HG03095 (cell line): ENCODE data around the gene NEK11.
A peak's percentile ranks its signal among the peaks of the same experiment; 100 is the strongest.

ENCODE experiments used
- ATAC-seq: cut with Tn5 transposase; IDR thresholded peaks from one replicate; pipeline ENCODE4 v1.9.1; 2021; ENCODE audit warnings: moderate library complexity; ENCODE audit not compliant: unreplicated experiment

NEK11 gene

DNA sequence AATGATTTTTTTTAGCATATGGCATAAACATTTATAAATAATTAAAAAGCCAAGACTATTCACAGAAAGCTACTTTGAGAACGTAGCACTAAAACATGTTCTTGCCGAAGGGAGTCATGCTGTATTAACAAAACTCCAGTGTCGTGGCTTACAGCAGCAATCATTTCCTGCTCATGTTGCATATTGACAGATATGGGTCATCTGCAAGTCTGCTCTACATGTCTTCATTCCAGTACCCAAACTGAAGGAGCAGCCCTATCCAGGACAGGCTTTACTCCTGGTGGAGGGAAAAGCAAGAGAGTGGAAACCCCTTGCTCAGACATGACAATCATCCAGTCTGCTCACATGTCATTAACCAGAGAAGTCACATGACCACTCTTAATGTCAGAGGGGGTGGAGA is 87.6 kb downstream of the NEK11 start:
- no peak for ATAC-seq

DNA sequence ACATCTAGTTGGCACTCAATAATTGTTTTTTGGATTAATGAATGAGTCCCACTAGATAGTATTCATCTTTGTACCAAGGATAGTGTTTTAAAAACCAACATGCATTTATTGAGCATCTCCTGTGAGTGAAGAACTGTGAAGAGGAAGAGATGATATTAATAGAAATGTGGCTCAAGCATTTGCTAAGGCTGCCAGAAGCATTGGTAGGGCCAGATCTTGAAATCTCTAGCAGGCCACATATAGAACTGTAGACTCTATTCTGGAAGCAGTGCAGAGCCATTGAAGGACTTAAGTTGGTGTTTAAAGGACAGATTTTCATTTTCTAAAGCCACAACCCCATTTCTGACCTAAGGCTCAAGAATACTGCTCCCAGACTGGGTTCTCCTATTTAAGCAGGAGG is 99.0 kb downstream of the NEK11 start:
- no peak for ATAC-seq

DNA sequence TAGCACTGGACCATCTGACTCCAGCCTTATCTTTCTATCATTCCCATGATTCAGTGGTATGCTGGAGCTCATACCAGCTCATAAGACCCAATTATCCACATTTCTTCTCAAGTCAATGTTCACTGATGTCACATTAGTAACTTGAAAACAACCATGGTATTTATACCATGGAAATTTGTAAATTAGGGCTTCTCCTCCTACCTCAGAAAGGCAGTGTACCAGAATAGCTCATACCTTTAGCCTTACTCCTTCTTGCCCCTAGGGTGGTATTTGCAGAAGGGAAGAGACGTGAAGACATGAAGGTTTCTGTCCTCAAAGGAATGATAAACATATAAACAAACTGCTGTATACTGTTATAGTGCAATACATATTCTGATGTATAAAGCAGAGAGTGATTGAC is 114.2 kb downstream of the NEK11 start:
- ATAC-seq, result no peak

DNA sequence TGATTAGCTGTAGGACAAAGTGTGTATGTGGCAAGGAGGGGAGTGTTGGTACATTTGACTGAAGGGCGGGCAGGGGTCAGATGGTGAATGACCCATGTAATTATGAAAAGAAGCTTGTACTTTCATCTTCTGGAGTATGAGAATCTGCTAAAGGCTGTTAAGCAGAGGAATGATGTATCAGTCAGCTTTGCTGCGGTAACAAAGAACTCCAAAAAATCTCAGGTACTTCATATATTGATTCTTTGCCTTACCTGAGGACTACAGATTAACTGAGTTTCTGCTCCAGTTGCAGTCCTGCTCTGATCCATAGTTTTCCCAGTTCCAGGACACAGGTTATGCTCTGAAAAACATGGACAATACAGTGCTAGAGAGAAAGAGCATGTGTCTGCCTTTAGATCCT is 115.1 kb downstream of the NEK11 start:
- no peak for ATAC-seq

DNA sequence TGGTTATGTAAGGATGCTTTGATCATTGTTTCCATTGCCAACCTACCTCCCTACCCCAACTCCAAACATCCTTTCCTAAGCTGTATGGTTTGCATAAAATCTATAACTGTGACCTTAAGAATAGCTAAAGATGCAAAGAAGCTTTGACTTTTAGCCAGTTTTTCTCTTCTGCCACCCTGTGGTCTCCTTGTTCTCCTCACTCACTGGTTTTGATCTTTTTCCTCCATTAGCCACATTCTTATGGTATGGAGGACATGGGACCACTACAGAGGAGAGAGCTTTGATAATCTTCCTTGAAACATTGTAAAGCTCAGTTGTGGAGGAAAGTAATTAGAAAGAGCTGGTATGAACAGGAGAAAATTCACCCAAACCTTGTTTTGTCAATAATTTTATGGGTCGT is 115.9 kb downstream of the NEK11 start:
- no peak for ATAC-seq

DNA sequence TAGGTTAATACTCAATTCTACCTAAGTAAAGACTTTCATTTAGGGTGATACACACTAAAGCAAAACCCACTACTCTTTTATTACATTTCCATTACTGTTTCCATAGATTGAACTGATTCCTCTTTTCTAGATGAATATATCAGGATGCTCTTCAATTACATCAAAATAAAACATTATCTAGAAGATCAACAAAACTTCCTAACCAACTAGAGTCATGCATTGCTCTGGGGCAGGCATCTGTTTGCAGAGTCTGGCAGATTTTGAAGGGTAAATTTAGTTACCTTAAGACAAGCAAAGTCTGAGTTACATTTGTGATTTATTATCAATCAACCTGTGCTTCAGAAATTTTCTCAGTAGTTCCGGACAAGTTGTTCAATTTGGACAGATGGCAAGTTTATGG is 117.1 kb downstream of the NEK11 start:
- no peak for ATAC-seq

DNA sequence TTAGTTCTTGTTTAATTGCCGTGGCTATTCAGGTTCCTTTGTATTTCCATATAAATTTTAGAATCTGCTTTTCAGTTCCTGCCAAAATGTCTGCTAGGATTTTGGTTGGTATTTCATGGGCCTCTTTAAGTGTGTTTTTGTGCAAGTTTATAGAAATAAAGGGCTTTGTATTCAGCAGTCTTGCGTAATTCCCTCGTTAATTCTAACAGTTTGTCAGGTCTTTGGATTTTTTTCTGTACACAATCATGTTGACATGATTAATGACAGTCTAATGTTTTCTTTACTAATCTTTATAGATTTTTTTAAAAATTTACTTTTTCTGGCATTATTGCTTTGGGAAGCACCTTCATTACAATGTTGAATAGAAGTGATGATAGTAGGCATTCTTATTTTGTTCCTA is 120.9 kb downstream of the NEK11 start:
- no peak for ATAC-seq

DNA sequence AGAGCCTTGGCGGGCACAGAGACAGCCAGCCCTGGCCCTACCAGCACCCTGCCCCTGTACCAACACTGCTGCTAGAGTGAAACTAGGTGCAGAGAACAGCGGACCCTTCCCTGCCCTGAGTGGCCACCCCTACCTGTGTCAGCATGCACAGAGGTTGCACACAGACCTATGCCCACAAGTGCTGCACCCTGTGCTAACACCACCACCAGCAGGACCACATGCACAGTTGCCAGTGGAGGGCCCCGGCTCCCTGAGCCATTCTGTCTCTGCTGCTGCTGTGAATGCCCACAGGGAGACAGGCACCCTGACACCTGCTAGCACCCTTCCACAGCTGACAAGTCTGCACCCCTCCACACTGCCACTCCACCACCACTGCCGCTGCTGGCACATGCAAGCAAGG is 131.8 kb downstream of the NEK11 start:
- ATAC-seq, result no peak

DNA sequence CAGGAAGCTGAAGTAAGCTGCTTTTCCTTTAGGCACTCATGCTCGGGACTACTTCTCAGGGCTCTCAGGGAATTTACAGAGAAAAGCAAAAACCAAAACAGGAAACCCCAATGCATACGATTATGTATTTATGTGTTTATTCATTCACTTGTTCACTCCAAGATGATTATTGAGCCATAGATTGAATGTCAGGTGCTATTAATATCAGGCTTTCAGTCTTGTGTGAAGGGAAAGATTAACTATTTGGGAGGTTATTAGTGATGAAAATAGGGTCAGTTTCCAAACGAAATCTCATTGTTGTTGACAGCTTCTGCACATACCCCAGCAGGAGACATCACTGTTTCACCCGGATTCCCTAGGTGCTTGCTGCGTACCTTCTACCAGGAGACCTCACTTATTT is 135.8 kb downstream of the NEK11 start:
- no peak for ATAC-seq

DNA sequence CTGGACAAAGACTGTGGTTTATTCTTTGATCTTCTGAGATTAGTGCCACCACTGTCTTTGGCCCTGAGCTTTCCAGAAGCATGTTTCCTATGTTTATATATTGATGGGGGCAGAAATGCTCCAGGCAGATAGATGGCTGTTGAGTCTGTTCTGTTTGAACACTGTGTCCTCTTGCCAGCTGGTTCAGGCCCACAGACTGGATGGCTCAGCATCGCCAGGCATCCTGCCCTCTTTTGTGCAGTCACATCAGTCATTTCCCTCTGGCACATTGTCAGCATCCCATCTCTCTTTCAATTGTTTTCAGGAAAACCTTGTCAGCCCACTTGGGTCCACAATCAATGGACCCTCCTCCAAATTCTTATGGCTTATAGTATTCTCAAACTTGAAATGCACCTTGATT is 141.2 kb downstream of the NEK11 start:
- no peak for ATAC-seq

DNA sequence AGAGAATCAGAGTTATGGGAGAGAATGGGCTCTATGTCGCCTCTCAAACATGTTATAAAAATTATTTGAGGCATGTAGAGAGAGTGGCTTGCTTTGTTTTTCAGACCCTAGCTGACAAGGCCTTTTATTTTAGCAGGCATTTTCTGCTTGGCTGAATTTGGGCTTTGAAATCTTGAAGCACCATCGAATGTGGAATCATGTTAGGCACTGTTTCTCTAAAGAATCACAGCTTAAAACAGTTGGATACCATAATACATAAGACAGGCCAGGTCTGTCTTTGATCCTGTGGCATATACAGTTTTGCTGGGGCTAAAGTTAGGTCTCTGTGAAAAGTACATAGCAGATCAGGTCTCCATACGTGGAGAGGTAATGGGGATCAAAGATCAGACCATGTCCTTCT is 142.7 kb downstream of the NEK11 start:
- ATAC-seq, result no peak

DNA sequence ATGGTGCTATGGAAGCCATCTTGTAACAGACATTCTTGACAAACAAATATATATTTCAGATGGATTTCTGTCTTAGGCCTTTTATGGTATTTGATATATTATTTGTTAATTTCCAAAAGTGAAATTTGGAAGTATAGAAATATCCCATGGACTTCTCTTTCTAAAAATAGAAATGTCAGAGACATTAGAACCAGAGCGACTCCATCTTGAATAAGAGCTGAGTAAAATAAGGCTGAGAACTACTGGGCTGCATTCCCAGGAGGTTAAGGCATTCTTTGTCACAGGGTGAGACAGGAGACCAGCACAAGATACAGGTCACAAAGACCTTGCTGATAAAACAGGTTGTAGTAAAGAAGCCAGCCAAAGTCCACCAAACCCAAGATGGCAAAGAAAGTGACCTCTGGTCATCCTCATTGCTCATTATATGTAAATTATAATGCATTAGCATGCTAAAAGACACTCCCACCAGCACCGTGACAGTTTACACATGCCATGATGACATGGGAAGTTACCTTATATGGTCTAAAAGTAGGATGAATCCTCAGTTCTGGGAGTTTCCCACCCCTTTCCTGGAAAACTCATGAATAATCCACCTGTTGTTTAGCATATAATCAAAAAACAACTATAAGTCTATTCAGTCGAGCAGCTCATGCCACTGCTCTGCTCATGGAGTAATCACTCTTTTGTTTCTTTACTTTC is 146.0 kb downstream of the NEK11 start:
- no peak for ATAC-seq

DNA sequence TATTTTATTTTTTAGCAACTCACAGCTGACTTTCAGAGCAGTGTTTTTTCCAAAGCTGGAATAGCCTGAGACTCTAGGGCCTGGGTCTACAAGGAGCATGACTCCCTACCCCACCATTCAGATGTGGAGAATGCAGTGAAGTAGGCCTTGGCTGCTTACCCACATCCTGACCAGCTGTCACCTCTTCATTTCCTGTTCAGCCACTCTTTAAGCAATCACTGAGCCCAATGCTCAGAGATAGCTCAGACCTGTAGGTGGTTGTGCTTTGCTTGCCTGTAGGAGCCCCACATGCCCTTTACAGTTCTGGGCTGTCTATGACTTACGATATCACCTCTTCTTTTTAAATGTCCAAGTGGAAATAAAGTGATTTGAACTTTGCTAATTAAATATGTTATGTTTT is 148.1 kb downstream of the NEK11 start:
- peak; percentile 96 for ATAC-seq

DNA sequence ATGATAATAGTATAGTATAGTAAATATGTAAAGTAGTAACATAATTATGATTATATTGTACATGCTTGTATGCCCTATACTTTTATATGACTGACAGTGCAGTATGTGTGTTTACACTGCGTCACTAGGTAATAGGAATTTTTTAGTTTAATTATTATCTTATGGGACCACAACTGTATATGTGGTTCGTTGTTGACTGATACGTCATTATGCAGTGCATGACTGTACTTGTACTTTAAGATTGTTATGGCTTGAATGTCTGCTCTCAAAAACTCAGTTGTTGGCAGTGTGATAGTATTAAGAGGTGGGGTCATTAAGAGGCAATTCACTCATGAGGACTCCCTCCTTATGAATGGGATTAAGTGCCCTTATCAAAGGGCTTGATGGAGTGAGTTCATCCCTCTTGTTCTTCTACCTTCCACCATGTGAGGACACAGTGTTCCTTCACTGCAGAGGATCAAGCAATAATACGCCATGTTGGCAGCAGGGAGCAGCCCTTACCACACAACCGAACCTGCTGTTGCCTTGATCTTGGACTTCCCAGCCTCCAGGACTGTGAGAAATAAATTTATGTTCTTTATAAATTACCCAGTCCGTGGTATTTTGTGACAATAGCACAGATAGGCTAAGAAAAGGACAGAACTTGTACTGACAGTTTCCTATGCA is 152.2 kb downstream of the NEK11 start:
- ATAC-seq, result no peak

DNA sequence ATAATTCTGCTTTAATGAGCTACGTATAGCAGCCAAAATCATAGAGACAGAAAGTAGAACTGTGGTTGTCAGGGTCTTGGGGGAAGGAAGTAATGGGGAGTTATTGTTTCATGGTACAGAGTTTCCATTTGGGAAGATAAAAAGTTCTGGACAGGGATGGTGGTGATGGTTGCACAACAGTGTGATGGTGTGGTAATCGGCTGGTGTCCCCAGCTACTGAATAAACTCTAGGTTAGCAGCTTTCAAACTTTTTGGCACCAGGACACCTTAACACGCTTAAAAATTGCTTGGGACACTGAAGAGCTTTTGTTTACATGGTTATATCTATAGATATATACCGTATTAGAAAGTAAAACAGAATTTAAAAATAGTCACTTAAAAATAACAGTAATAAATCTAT is 166.0 kb downstream of the NEK11 start:
- no peak for ATAC-seq

DNA sequence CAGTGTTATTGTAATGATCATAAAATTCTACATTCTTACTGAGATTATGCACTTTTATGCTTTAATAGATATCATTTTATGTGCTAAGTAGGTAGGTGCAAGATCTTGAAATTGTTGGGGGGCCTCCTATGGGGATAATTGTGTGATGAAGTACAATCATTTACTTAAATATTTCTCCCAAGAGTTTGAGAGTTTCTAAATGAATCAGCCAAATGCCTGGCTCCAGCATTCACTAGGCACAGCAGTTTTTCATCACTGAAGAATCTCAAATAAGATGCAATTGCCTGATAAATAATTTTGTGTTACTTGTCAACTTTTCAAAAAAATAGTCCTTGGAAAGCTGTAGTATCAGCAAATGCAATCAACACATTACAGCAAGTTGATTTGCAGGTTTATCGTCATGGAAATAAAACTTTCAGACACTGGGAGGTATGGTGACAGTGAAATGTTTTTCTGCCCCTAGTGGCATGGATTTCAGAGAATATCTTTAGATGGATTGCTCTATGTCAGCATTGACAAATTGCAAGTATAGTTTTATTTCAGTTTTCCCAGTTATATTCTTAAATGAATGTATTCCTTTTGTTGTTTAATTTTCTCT is 167.1 kb downstream of the NEK11 start:
- no peak for ATAC-seq

DNA sequence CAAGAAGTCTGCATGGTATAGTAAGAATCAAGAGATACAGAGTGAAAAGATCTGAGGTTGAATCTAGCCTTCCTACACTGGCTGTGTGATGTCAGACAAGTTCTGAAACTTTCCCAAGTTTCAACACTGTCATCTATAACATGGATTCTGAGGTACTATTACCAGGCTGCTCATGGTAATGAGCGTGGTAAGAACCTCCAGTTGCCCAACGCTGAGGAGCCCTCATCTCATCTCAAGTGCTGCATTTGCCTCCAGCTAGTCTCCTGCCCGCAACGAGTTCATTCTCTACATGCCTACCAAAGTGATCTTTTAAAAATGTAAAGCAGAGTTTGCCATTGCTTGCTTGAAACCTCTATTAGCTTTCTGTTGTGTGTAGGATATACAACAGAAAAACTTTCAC is 168.1 kb downstream of the NEK11 start:
- no peak for ATAC-seq

DNA sequence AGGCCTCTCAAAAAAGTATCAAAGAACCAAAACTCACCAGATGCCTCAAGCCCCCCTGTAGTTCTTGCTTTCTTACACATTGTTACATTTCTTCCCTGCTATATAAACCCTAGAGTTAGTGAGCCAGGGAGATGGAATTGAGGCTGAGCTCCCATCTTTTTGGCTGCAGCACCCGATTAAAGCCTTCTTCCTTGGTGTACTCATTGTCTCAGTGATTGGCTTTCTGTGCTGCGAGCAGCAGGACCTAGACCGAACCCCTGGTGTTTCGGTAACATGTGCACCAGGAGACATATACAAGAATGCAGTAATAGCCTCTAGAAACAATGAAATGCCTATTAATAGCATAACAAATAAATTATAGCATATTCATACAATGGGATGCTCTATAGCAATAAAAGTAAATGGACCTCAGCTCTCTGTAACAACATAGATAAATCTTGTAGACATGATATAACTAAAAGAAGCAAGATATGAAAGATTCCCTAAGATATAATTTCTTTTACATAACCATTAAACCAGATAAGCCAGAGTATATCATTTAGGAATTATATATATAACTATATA is 174.0 kb downstream of the NEK11 start:
- no peak for ATAC-seq

DNA sequence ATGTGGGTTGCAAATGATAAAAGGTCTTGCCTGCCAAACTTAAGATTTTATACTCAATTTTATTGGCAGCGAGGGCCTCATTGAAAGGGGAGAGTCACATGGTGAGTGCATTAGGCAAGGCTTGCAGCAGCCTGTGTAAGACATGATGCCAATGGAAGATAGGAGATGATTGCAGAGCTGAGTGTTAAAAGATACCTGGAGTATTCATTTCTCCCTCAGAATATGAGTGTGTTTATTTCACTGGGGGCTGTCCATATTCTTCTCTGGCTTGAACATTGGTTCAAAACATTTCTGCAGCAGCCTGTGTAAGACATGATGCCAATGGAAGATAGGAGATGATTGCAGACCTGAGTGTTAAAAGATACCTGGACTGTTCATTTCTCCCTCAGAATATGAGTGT is 189.7 kb downstream of the NEK11 start:
- ATAC-seq, result no peak

DNA sequence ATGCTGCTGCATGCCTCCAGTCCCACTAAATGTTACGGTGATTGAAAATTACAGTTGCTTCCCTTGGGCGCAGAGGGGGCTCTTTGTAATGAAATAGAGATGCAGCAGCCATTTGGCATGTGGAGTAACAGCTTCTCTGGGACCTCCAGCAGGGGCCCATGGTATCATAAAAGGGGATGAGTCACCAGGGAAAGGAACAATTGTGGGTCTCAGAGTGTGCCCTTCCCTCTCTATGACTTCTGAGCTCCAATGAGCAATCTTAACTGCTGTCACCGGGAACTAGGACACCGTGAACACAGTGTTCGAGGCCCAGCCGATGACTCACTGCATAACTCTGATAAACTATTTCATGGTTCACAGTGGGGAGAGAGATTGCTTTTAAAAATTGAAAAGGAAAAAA is 190.1 kb downstream of the NEK11 start:
- no peak for ATAC-seq

DNA sequence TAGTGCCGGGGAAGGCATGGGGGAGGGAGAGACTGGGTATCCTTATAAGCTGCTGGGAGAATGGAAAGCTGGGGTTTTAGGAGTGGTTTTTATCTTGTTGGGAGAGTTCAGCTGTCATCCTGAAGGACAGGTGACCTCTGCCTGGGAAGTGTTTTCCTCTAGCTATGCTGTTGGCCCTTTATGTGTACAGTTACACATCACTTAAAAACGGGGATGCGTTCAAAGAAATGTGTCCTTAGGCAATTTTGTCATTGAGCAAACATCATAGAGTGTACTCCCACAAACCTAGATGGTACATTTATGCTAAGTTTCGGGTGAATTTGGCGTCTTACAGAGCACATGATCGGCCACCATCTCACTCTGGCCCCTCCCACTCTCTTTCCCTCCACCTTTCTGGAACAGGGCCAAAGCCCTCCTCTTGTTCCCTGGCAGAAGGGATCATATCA is 190.6 kb downstream of the NEK11 start:
- no peak for ATAC-seq

DNA sequence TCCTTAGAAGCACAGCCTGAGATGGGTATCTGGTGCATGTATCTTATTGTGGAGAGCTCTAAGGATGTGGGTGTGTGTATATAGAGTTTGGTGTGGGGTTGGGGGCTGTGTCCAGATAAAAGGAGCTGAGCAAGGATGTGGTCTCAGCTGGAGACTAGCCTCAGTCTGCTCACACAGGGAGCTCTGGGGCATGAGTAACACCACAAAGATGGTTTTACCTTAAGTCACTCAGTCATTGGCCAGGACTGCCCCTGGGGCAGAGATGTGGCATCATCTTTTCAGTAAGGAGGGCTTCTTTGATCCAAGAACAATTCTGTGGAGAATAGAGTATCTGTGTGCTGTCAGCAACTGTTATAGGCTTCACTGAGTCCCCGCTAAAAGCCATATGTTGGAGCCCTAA is 191.5 kb downstream of the NEK11 start:
- no peak for ATAC-seq
